ENCODE results near the gene RPL28. TPM values are rescaled to one million over a fixed set of nuclear protein-coding genes. Genes with fewer than 3 reads are reported as not detected.

RPL28 gene
- total RNA-seq, 2 experiments from 2014 or later = 3,001 to 3,058 TPM

DNA sequence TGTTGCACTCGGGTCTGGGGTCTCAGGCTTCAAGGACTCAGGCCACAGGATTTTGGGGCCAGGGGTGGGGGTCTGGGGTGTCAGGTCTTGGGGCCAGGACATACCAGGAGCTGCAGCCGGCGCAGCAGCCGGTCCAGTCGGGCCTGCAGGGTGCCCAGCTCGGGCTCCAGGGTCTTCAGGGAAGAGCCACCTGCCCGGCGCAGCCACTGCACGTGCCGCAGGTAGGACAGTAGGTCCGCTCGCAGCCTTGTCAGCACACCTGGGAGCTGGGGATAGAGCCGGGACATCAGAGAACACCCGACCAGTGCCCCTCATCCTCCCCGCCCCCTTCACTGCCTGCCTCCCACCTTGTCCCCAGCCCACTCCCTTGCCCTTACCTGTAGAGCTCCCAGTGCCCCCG is 17.6 kb upstream of the RPL28 start:
- Mint-ChIP-seq H3K4me3 (no peak overlapping the region), H3K27ac (no peak overlapping the region), H3K9me3 (no peaks in the 10 kb centered on the region), H3K4me1 (ENCODE audit: low read depth) (peaks cover 11% of the 10 kb centered on the region), H3K27me3 (peaks cover 38% of the 10 kb centered on the region), H3K36me3 (ENCODE audit: low read depth) (no peaks in the 10 kb centered on the region)
- ATAC-seq (no peak), DNase-seq (no peak)
- ChIA-PET POLR2A (interaction anchor here (0.9 to 8.1 kb wide), 2 partner anchors 12 to 15 kb away, joined by 3 to 37 read pairs; partner anchors contain the start of gene TMEM238), CTCF (interaction anchor here (1.4 kb wide), 1 partner anchor 136 kb away, joined by 3 read pairs; no protein-coding TSS in a partner anchor)
- TF ChIP-seq CTCF (IDR thresholded peaks at IDR 0.05) = no peak
- intact Hi-C loops (cut with micrococcal nuclease) = no loop called here

DNA sequence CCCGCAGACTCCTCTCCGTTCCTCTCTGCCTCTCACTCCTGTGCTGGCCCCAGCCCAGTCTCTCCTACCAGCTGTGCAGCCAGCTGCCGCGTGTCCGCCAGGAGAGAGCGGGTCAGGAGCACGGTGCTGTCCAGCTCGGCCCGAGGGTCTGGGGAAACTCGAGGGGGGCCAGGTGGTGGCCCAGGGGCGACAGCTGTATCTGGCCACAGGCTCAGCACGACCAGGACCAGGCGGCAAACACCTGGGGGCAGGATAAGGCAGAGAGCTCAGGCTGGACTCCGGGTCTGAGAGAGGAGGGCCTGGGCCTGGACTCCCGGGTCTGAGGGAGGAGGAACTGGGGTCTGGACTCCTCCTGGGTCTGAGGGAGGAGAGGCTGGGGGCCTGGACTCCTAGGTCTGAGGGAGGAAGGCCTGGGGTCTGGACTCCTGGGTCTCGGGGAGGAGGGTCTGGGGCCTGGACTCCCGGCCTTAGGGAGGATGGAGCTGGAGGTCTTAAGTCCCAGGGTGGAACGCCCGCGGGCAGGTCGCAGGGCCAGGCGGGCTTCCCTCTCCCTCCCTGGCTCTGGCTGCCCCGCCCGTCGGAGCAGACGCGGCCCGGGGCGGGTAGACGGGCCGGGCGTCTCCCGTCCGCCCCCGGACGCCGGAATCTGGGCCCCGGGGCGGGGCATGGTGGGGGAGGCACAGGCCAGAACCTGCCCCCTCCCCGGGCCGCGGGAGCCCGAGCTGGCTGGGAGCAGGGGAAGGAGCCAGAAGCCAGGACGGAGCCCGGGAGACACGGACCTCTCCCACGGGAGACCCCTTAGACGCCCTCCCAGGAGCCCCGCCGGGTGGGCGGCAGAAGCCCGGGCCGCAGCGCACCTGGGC is 16.8 kb upstream of the RPL28 start:
- ATAC-seq (peak; percentile 48), DNase-seq (peak; percentile 50)
- H3K4me3 Mint-ChIP-seq = no peak overlapping the region
- H3K27me3 Mint-ChIP-seq = peaks cover 42% of the 10 kb centered on the region
- no peaks in the 10 kb centered on the region for H3K36me3 Mint-ChIP-seq (ENCODE audit: low read depth)
- no peak for TF ChIP-seq CTCF (IDR thresholded peaks at IDR 0.05)
- intact Hi-C loops (cut with micrococcal nuclease) = no loop called here
- no peak overlapping the region for H3K27ac Mint-ChIP-seq
- H3K9me3 Mint-ChIP-seq = no peaks in the 10 kb centered on the region
- ChIA-PET POLR2A (interaction anchor here (1.1 to 8.1 kb wide), 2 partner anchors 14 kb away, joined by 4 to 37 read pairs; partner anchors contain the start of genes COX6B2 and TMEM238), CTCF (interaction anchor here (1.4 kb wide), 1 partner anchor 135 kb away, joined by 3 read pairs; no protein-coding TSS in a partner anchor)
- H3K4me1 Mint-ChIP-seq (ENCODE audit: low read depth) = peaks cover 15% of the 10 kb centered on the region

GRCh38 chr19:55369653-55370304 is 16.0 kb upstream of the RPL28 start:
- ChIA-PET POLR2A (interaction anchor here (1.1 to 8.1 kb wide), 2 partner anchors 14 to 15 kb away, joined by 4 to 37 read pairs; partner anchors contain the start of genes COX6B2 and TMEM238), CTCF (no interaction called here)
- intact Hi-C loops (cut with micrococcal nuclease) = no loop called here
- no peak overlapping the region for H3K27ac Mint-ChIP-seq
- DNase-seq (peak; percentile 66), ATAC-seq (peak; percentile 62)
- H3K4me1 Mint-ChIP-seq (ENCODE audit: low read depth) = peaks cover 15% of the 10 kb centered on the region
- no peaks in the 10 kb centered on the region for H3K36me3 Mint-ChIP-seq (ENCODE audit: low read depth)
- H3K9me3 Mint-ChIP-seq = no peaks in the 10 kb centered on the region
- H3K27me3 Mint-ChIP-seq = peaks cover 43% of the 10 kb centered on the region
- peak overlapping the region; percentile 57 for H3K4me3 Mint-ChIP-seq
- no peak for TF ChIP-seq CTCF (IDR thresholded peaks at IDR 0.05)

- ChIA-PET POLR2A (interaction anchor here (0.7 to 8.1 kb wide), 3 partner anchors 13 to 39 kb away, joined by 3 to 37 read pairs (median 4); partner anchors contain the start of genes TMEM238 and UBE2S), CTCF (no interaction called here)
- Mint-ChIP-seq H3K27me3 (peaks cover 45% of the 10 kb centered on the region), H3K9me3 (no peaks in the 10 kb centered on the region), H3K36me3 (ENCODE audit: low read depth) (no peaks in the 10 kb centered on the region), H3K4me1 (ENCODE audit: low read depth) (peaks cover 15% of the 10 kb centered on the region), H3K27ac (no peak within 1 kb of the TSS), H3K4me3 (peak within 1 kb of the TSS; percentile 57)
- TF ChIP-seq CTCF (IDR thresholded peaks at IDR 0.05) = no peak
- ATAC-seq (no peak), DNase-seq (no peak)
- intact Hi-C loops (cut with micrococcal nuclease) = no loop called here
Measured at GRCh38 chr19:55370305-55370988, 15.3 kb upstream of the RPL28 start, which contains the start of gene IL11. TSS of gene IL11 (minus strand) at chr19:55370463. CDS start at chr19:55370310, 153 bp downstream.
